Stomach (tissue), 9 donors: Measurements from ENCODE around the gene EGFR. TPM values are rescaled to one million over a fixed set of nuclear protein-coding genes. Genes with fewer than 3 reads are reported as not detected.

Source experiments
- DNase-seq, 2 donors: peaks; one replicate each; pipeline versions ENCODE4 v3.0.0 to v3.0.0-alpha.2; 2013 to 2019
- H3K27ac ChIP-seq, 5 donors: fragments of 200-600 bp in 4 of 5; sonication (generic) in 4 of 5; one replicate each; pipeline ENCODE4 v1.5.1; 2013 to 2019; ENCODE audit warnings: mild to moderate bottlenecking in 1 of 5, moderate library complexity in 1 of 5
- H3K27me3 ChIP-seq, 3 donors: fragments of 200-600 bp; sonication (generic); one replicate each; pipeline ENCODE4 v1.5.1; 2017 to 2019; ENCODE audit warnings: mixed run types in 1 of 3
- H3K36me3 ChIP-seq, 4 donors: fragments of 200-600 bp; sonication (generic); 1 replicate in 3 of 4; 2 replicates in 1 of 4; pipeline ENCODE4 v1.5.1; 2016 to 2019
- H3K4me1 ChIP-seq, 4 donors: fragments of 200-600 bp; sonication (generic); one replicate each; pipeline ENCODE4 v1.5.1; 2016 to 2019
- H3K4me3 ChIP-seq, 4 donors: fragments of 200-600 bp; sonication (generic) in 3 of 4; one replicate each; pipeline ENCODE4 v1.5.1; 2016 to 2019; ENCODE audit warnings: mild to moderate bottlenecking in 1 of 4
- H3K9me3 ChIP-seq, 4 donors: fragments of 200-600 bp; sonication (generic); one replicate each; pipeline ENCODE4 v1.5.1; 2016 to 2019
- CTCF ChIP-seq, 7 experiments: fragments of 450-650 bp in 4 of 7; fragments of 200-600 bp in 3 of 7; sonication (generic) in 3 of 7; IDR thresholded peaks; one replicate each; pipeline ENCODE4 v1.5.1; 2016 to 2019; ENCODE audit warnings: antibody characterized with exemption in 7 of 7, control low read depth in 2 of 7, mild to moderate bottlenecking in 1 of 7
- EP300 ChIP-seq: sonication (generic); formaldehyde crosslinking; IDR thresholded peaks from one replicate; pipeline ENCODE4 v1.6.1; 2017; ENCODE audit warnings: antibody characterized with exemption
- POLR2A ChIP-seq, 4 donors: fragments of 450-650 bp; IDR thresholded peaks; one replicate each; pipeline ENCODE4 v1.6.1; 2016; ENCODE audit warnings: antibody characterized with exemption in 4 of 4, control low read depth in 2 of 4, mild to moderate bottlenecking in 1 of 4, moderate library complexity in 1 of 4
- POLR2AphosphoS5 ChIP-seq, 3 donors: sonication (generic); formaldehyde crosslinking; IDR thresholded peaks; one replicate each; pipeline ENCODE4 v1.6.1; 2016; ENCODE audit warnings: antibody characterized with exemption in 3 of 3
- WGBS, 5 donors: extraction: QIAGEN DNeasy Blood & Tissue Kit in 3 of 5; methylation state at CpG; one replicate each; pipeline versions ENCODE4 v1.1.5 to v1.1.7; 2013 to 2018; 5-methylcytosine and 5-hydroxymethylcytosine counted together
- intact Hi-C: fragments of 100-400 bp; cut with DNase I; formaldehyde crosslinking; loops from one replicate; pipeline ENCODE4 v1.15.1; 2023; ENCODE audit warnings: low total_unique reads
- polyA plus RNA-seq, 3 donors: library from polyadenylated mRNA; stranded (reverse); fragments of 200-250 nt; gene quantifications; one replicate each; pipeline ENCODE4 v1.2.3, GENCODE V29; 2013
- total RNA-seq, 5 donors: library from RNA; depleted of rRNA; stranded (reverse); fragments of >200 nt; gene quantifications; one replicate each; pipeline versions ENCODE4 v1.1.0 to v1.2.3, GENCODE V29; 2014 to 2016
- donor health status: healthy with polysubstance abuse.
- donor health status: Bipolar disorder and iron deficiency.
- donor health status: healthy.

The EGFR gene
- total and polyA plus RNA-seq, 8 donors, result 3.4 to 43.4 (median 32.6) TPM

- no peaks in the 10 kb centered on the region for H3K36me3 ChIP-seq
- peaks cover 0 to 6% (median 2%) of the 10 kb centered on the region in 4 donors for H3K9me3 ChIP-seq
- no peak overlapping the region for H3K4me3 ChIP-seq
- TF ChIP-seq POLR2A (IDR thresholded peaks at IDR 0.05) (no peak), POLR2AphosphoS5 (IDR thresholded peaks at IDR 0.05) (no peak), CTCF (IDR thresholded peaks at IDR 0.05) (no peak), EP300 (no peak)
- intact Hi-C loops, result no loop called here
- no peak overlapping the region for H3K27ac ChIP-seq
- no peak for DNase-seq
- H3K4me1 ChIP-seq, result no peaks in the 10 kb centered on the region
- no peaks in the 10 kb centered on the region for H3K27me3 ChIP-seq
- 82 to 89% (median 85%) methylated on average over 9 of the region's 9 CpGs for WGBS, 5 donors
Measured at GRCh38 chr7:55223023-55223422, 204.2 kb downstream of the EGFR start.

- H3K4me3 ChIP-seq, result no peak overlapping the region
- intact Hi-C loops, result no loop called here
- no peak for DNase-seq
- H3K9me3 ChIP-seq, result peaks cover 0 to 6% (median 2%) of the 10 kb centered on the region in 4 donors
- WGBS, 5 donors, result 74 to 83% (median 79%) methylated on average over 5 of the region's 5 CpGs
- no peaks in the 10 kb centered on the region for H3K4me1 ChIP-seq
- no peaks in the 10 kb centered on the region for H3K27me3 ChIP-seq
- TF ChIP-seq CTCF (IDR thresholded peaks at IDR 0.05) (no peak), POLR2A (IDR thresholded peaks at IDR 0.05) (no peak), EP300 (no peak), POLR2AphosphoS5 (IDR thresholded peaks at IDR 0.05) (no peak)
- no peak overlapping the region for H3K27ac ChIP-seq
- no peaks in the 10 kb centered on the region for H3K36me3 ChIP-seq
Measured at GRCh38 chr7:55224111-55224510, 205.3 kb downstream of the EGFR start.

GRCh38 chr7:55224810-55225209 lies 206.0 kb downstream of the EGFR start:
- intact Hi-C loops, result no loop called here
- TF ChIP-seq CTCF (IDR thresholded peaks at IDR 0.05) (no peak), POLR2AphosphoS5 (IDR thresholded peaks at IDR 0.05) (no peak), EP300 (no peak), POLR2A (IDR thresholded peaks at IDR 0.05) (no peak)
- H3K9me3 ChIP-seq, result peaks cover 0 to 6% (median 5%) of the 10 kb centered on the region in 4 donors
- H3K4me3 ChIP-seq, result no peak overlapping the region
- WGBS, 5 donors, result 82 to 94% (median 90%) methylated on average over 2 of the region's 2 CpGs
- H3K36me3 ChIP-seq, result no peaks in the 10 kb centered on the region
- no peak overlapping the region for H3K27ac ChIP-seq
- DNase-seq, result no peak
- H3K27me3 ChIP-seq, result no peaks in the 10 kb centered on the region
- no peaks in the 10 kb centered on the region for H3K4me1 ChIP-seq

- no peak for DNase-seq
- 53 to 82% (median 78%) methylated on average over 1 of the region's 1 CpG for WGBS, 5 donors
Measured at GRCh38 chr7:55230014-55230413, 211.2 kb downstream of the EGFR start.

More at GRCh38 chr7:55230014-55230413, 211.2 kb downstream of the EGFR start:
- Histone ChIP-seq H3K4me1 (no peaks in the 10 kb centered on the region), H3K36me3 (no peaks in the 10 kb centered on the region), H3K4me3 (no peak overlapping the region), H3K9me3 (peaks cover 0 to 10% (median 5%) of the 10 kb centered on the region in 4 donors), H3K27ac (no peak overlapping the region), H3K27me3 (peaks cover 0 to 11% (median 0%) of the 10 kb centered on the region in 3 donors)
- no peak for TF ChIP-seq CTCF (IDR thresholded peaks at IDR 0.05)
- no peak for TF ChIP-seq EP300
- no peak for TF ChIP-seq POLR2AphosphoS5 (IDR thresholded peaks at IDR 0.05)
- intact Hi-C loops, result no loop called here
